NCI-H2171 treated with DMSO at 0.1 percent for 48 hours (cell line): Measurements from ENCODE around the gene FBN1.
A peak's percentile ranks its signal among the peaks of the same experiment; 100 is the strongest.

ENCODE experiments used
- DNase-seq: peaks from one replicate; lab custom pipeline; 2025; lab: John Stamatoyannopoulos, UW

Gene FBN1

DNA sequence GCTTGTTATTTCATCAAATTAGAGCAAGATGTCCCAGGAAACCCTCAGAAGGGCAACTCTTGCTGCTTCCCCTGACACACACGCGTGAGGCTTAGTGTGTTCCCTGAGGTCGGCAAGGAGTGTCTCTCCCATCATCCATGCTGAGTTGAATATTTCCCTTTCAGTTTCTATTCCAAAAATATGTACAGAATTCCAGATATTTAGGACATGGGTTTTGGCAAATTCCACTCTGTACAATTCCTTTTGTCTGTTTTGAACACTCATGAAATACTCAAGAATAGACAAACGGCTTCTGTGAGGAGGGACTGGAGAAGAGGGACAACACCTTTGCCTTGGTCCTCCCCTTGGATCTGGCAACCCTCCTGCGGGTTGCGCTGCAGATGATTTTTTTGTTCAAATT lies 176.2 kb downstream of the FBN1 start:
- DNase-seq, result no peak

- DNase-seq, result no peak
Measured at GRCh38 chr15:48467801-48468200, 177.7 kb downstream of the FBN1 start.

GRCh38 chr15:48466820-48467219 lies 178.7 kb downstream of the FBN1 start:
- no peak for DNase-seq

- no peak for DNase-seq
Measured at GRCh38 chr15:48466079-48466478, 179.4 kb downstream of the FBN1 start.

GRCh38 chr15:48465410-48465809 lies 180.1 kb downstream of the FBN1 start:
- DNase-seq, result no peak

DNA sequence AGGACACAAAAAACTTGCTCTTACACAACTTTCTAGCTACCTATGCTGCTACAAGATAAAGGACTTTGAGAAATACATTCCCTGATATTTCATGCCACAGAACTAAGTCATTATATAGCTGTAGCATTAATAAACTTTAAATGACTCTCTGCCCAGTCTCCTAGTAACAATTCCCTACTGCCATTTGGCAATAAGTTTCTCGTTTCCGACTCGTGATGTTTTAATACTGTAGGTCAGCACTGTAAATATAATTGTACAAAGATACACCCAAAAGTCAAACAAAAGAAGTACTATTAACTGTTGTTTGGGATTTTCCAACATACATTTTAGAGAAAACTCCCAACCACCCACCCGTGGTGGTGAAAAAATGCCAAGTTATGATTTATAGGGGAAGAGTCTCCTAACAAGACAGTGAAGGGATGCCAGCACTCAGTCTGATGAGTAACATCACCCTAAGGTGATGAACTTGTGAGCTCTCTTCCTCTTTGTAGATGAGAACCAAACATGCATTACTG lies 182.1 kb downstream of the FBN1 start:
- DNase-seq, result no peak

DNA sequence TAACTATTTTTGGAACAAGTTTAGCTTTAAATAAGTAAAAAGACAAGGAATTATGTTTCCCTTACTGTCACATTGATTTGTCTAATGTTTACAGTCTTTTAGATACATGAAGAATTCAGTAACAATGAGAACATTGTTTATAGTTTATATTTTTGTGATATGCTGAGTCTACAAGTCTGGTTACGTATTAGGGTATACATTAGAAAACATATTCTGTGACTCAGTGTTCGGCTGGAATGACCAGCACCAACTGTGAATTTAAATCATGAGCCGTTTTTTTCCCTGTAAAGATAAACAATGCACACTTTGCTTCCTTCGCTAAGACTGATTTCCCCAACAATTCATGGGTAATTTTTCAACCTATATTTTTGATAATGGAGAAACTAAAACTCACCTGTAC lies 182.8 kb downstream of the FBN1 start:
- no peak for DNase-seq

DNA sequence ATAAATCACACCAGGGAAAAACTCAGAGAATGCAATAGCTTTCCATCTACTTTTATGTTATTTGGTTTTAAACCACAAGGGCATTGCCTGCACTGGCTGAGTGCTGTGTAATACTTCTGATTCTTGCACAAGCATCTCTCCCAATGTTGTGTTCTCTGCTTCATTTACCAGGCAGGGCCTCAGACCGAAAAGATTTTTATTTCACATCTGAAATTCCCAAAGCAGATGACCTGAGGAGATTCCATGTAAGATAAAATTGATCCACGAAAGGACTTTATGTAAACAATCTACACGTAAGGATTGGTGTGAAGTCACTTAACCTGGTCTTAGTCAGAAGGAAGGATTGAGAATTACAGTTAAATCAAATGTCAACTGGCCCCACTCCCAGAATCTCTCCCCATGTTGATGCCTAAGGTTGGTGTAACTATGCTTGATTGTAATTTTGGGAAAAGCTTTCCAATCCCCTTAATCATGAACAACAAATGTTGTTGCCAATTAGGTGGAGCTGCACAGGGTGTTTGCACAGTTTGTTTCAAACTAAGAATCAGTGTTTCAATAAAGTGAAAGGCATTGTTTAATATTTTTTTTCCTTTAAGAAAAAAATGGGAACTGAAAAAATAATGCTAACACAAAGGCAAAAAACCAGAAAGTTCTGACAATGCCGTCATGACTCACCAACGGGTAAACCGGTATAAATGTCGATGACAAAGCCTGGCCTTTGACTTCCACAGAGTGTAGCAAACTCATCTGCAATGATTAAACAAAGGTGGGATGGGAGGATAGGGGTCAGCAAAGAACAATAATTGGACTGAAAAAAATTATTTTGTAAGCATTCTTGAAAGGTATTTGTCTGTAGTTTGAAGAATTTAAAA lies 185.7 kb downstream of the FBN1 start:
- DNase-seq, result no peak

DNA sequence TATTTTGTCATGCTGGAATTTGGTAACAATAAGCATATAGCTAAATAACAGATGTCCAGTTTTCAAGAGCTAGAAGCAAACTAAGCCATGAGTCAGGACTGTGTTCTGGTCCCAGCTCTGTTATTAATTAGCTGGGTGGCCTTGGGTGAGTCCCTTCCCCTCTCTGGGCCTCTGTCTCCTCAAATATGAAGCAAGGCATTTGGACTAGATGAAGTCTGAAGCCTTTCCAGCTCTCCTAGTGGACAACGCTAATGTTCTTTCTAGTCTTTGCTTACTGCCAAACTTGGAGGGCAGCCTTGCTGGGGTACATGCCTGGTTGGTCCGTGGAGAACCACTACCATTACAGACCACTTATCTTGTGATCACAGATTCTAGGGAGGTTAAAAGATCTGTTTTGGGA lies 186.6 kb downstream of the FBN1 start:
- DNase-seq, result no peak

DNA sequence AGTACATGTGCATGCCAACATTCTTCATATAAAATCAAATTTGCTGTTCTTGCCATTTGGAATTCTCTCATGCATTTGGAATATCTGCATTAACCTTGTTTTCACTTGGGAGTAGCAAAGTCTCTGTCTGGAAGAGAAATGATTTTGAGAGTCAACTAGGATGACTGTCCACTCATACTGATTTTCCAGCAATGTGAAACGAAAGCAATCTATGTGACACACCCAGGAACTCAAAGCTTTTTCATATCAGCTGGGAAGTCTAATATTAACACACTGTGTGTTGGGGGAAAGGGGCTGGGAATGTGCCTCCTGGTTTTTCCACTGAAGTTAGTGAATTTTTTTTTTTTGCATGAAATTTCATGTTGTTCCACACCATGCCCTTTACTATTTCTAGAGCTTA lies 189.4 kb downstream of the FBN1 start:
- no peak for DNase-seq

DNA sequence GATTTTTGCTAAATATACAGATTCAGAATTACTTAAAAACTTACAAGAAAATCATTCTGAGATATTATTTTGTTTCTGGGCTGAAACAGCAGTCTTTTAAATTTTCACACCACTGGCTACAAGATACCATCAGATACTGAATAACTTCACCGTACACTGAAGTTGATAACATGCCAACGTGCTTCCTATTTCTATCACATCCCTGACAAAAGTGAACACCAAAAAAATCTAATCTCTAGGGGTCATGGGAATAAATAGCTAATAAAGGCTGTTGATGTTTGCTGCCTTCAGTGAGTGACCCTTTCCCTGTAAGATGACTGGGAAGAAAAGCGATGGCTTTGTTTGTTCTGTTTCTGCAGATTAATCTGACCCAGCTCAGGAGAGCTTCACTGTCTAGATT lies 193.8 kb downstream of the FBN1 start:
- no peak for DNase-seq

GRCh38 chr15:48451241-48451640 lies 194.3 kb downstream of the FBN1 start:
- DNase-seq, result no peak

DNA sequence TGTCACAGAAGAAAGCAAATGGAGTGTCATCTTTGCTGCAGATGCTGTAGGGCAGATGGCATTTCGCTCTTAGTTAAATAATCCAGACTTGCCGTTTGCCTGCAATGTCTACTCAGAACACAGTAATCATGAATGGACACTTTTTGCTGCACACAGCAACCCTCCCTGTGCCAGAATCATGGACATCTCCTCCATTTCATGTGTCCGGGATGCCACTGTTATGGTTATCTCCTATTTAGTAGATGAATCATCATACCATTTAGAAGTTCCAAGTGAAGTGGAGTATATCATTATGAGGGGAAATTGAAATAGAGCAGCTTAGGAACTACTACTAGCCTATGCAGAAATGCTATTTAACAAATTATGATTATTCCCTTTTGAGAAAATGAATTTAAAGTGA lies 195.8 kb downstream of the FBN1 start:
- peak; percentile 10 for DNase-seq

DNA sequence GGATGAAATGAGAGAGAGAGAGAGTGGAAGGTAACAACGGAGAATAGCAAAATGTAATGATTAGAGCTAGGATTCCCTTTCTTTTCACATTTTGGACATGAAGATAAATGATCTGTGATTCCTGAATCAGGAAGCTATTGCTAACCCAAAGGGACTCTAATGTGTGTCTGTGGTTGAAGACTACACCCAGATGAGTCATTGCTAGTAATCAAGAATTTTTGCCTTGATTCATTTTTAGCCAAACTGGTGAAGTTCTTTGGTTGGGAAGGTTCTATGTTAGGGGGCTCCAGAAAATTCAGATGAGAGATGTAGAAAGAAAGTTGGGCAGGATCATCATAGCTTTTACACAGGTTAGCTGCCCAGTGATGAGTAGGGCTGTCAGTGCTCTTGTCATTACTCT lies 197.9 kb downstream of the FBN1 start:
- DNase-seq, result no peak

DNA sequence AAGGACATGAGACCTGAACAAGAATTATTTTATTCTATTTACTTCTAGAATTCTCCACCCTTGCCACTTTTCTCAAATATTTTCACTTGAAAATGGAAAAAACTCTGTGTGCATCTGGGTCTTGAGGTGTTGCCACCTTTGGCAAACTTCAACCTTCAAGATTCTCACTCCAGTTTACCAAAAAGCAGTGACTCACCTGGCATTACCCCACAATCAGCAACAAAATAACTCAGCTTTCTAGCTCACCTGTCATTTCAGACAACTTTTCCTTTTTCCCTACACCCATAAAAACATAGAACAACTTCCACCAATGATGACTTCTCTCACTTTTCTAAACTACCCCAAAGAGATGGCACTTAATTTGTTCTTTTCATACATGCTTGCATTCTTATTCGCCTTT lies 198.5 kb downstream of the FBN1 start:
- DNase-seq, result no peak

GRCh38 chr15:48442011-48442410 lies 203.5 kb downstream of the FBN1 start:
- DNase-seq, result no peak

DNA sequence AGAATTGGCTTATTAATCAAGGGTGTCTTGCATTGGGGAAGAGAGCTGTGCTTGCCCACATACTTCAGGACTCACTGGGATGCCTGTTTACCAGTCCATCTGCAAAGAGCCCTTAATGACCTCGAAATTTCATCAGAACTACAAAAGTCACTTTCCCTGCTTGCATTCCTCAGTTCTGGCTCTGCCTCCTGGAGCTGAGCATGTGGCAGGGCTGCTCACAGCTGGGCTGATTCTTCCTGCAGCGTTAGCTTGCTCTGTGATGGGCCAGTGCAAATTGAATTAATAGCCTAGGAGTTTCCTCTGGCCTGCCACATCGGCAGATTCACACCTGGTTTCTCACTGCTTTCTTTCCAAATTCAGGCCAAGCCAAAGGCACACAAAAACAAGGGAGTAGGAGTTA lies 205.4 kb downstream of the FBN1 start:
- no peak for DNase-seq

DNA sequence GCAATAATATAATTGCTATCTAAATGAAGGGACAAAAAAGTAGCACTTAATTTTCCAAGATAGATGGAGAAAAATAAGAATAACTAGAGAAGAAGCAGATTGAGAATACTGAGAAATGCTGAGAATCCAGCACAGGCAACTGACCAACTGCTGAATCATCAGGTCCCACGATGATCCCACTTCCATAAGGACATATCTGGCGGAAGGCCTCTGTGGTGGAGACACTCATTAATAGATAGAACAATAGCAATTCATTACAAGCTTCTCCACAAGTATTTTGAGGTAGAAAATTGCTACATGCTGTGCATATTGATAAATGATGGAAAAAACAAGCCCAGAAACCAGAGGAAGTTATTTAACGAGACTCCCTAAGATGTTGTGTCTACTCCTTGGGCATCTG lies 208.3 kb downstream of the FBN1 start:
- no peak for DNase-seq

DNA sequence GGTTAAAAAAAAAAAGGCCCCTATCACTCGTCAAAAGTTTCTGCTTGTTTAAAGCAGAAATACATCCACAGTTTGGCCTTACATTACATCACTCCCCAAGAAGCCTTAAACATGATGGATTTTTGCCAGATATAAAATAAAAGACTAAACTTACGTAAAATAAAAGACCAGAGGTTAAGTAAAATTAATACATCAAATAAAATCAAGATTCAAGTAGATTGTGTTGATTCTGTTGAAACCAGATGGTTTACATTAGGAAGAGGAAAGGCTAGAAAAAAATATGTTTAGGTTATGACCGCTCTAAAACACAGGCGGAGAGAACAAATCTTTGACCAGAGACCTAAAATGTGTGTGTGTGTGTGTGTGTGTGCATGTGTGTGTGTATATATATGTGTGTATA lies 210.2 kb downstream of the FBN1 start:
- DNase-seq, result no peak

DNA sequence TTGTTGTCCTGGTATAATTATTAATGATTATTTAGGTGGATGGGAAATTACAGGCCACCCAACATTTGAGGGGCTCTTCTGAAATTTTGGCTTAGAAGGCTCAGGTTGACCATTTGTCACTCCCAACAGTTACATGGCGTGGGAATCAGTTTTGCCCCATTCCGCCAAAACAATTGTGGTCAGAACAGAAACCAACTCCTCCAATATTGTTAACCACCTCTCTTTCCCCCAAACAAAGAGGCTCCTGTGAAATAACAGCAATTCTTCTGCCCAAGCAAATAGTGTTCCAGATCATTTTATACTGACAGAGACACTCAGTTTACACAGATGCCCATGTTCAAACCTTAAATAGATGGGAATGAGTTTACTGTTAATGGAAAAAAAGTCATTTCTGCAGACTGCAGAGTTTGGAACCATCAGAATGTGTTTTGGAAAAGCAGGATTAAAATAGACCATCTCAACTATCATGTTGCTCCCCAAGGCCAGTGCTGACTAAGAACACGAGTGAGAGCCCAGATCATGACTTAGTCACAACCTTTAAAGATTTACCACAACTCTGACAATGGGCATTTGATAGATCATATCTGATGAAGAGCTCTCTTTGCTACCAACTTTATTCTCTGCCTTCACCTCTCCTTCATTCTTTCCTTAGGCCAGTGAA lies 212.2 kb downstream of the FBN1 start:
- DNase-seq, result no peak

DNA sequence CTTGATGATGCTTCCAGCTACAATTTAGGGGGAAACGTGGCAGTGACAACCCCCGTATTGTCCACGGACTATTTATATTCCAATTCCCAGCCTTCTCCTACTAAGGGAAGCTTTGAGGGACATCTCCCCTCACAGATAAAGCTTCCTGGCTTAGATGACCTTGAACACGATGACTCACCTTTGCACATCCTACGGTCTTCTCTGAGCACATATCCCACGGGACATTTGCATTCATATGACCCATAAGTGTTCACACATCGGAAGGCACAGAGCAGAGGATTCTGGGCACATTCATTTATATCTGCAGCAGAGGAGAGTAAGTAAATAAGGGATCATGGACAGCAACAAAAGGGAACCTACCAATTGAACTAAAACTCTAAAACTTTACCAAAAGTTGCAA lies 212.8 kb downstream of the FBN1 start:
- DNase-seq, result no peak

- no peak for DNase-seq
Measured at GRCh38 chr15:48427960-48428547, 217.5 kb downstream of the FBN1 start.

DNA sequence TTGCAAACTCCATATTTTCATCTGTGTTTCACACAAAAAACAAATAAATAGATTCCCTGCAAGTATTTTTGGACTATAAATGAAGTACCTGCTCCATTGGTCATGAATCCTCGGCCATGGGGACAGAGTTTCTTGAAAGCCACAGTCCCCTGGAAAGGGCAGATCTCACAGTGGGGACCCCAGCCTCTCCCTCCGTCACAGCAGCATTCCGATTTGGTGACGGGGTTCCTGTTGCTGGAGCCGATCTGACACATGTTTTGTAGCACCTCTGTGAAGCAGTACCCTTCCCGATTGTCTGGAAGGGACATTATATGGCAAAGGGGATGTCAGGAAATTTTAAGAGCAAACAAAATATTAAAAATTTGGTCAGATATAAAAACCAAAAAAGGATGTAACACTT lies 218.0 kb downstream of the FBN1 start:
- no peak for DNase-seq
